GM08714 (cell line): ENCODE data around the gene ITGB3.

Experiments
- H3K4me3 ChIP-seq: fragments of 200-500 bp; sonication (Bioruptor generic); 2 replicates; pipeline ENCODE4 v1.5.1; 2014; ENCODE audit warnings: mild to moderate bottlenecking, low read length, inconsistent platforms
- ZNF274 ChIP-seq: IDR thresholded peaks from 2 replicates; pipeline ENCODE4 v1.6.1; 2012; ENCODE audit warnings: mild to moderate bottlenecking, low read depth, low read length

Gene ITGB3

DNA sequence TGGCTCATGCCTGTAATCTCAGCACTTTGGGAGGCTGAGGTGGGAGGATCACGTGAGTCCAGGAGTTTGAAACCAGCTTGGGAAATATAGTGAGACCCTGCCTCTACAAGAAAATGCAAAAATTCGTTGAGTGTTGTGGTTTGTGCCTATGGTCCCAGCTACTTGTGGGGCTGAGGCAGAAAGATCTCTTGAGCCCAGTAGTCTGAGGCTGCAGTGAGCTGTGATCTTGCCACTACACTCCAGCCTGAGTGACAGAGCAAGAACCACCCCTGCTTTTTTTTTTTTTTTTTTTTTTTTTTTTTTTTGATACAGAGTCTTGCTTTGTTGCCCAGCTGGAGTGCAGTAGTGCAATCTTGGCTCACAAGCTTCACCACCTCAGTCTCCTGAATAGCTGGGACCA lies 34.0 kb downstream of the ITGB3 start:
- H3K4me3 ChIP-seq: no peak overlapping the region
- TF ChIP-seq ZNF274: no peak

DNA sequence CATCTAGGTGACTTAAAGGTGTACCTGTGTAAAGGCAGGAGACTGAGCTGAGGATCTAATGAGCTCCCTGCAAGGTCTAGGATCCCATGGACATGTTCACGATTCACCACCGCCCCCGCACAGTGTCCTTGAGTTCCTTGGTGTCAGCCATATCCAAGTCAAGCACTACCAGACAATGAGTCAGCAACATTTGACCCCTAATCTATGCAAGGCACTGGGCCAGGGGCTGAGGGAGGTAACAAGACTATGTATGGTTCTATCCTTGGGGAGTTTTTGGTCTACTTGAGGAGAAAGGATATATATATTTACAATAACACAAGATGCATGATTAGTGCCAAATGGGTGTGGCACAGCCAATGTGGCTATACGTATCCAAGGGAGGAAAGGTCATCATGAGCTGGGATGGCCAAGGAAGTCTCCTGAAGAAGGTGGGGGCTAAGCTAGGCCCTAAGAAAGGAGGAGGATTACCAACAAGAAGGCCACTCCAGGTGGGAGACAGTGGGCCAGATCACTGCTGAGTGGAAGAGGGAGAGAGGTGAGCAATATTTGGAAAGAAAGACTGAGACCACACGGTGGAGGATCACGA lies 35.0 kb downstream of the ITGB3 start:
- no peak for TF ChIP-seq ZNF274
- no peak overlapping the region for H3K4me3 ChIP-seq

DNA sequence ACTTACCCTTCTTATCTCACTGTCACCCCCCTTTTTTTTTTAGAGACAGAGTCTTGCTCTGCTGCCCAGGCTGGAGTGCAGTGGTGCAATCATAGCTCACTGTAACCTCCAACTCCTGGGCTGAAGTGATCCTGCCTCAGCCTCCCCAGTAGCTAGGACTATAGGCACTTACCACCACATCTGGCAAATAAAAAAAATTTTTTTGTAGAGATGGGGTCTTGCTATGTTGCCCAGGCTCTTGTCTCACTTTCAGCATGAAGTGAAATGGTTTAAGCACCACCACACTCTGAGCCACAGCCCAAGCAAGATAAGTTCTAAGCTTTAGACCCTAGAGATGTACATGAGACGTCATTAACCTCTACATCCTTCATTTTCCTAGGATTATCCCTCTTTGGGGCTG lies 35.7 kb downstream of the ITGB3 start:
- TF ChIP-seq ZNF274: no peak
- H3K4me3 ChIP-seq: no peak overlapping the region

DNA sequence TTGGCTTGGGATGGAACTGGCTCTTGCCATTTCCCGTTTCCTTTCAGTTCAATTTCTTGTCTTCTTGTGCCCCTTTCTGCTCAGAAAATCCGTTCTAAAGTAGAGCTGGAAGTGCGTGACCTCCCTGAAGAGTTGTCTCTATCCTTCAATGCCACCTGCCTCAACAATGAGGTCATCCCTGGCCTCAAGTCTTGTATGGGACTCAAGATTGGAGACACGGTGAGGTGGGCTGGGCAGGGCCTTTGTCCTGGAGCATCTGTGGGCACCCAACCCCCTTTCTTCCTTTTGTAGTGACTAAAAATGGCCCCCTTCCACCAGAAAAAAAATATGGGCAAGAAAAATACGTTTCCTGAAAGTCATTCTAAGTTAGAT lies 37.2 kb downstream of the ITGB3 start:
- TF ChIP-seq ZNF274: no peak

DNA sequence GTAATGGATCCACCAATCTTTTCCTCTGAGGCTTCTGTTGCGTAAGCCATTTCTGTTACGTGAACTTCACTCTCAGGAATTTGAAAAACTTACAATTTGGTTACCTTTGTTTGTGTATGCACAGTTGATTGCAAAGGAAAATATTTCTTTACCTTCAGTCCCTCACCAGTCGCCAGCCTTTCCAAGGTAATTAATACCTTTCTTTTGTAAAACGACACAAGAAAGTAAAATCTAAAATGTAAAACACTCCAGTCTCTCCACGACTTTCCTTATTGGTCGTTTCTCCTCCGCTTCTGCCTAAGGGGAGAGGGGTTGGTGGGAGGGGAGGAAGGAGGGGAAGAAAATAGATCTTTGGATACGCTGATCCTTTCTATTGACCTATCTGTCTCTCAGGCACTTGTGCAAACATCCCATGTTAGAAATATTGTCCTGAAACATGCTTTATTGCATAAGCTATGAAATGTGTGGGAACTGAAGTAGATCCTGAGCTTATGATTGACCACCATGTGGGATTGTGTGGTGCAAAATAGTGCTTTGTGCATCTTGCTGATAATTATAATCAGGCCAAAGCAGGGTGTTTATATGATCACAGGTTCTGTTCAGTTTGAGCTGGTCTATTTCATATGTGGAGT lies 37.7 kb downstream of the ITGB3 start:
- no peak overlapping the region for H3K4me3 ChIP-seq
- no peak for TF ChIP-seq ZNF274

More for the DNA sequence above, 37.2 kb downstream of the ITGB3 start:
- H3K4me3 ChIP-seq: no peak overlapping the region

DNA sequence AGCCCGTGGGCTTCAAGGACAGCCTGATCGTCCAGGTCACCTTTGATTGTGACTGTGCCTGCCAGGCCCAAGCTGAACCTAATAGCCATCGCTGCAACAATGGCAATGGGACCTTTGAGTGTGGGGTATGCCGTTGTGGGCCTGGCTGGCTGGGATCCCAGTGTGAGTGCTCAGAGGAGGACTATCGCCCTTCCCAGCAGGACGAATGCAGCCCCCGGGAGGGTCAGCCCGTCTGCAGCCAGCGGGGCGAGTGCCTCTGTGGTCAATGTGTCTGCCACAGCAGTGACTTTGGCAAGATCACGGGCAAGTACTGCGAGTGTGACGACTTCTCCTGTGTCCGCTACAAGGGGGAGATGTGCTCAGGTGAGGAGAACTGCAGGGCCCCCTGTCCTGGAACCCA lies 38.6 kb downstream of the ITGB3 start:
- TF ChIP-seq ZNF274: no peak
- no peak overlapping the region for H3K4me3 ChIP-seq

DNA sequence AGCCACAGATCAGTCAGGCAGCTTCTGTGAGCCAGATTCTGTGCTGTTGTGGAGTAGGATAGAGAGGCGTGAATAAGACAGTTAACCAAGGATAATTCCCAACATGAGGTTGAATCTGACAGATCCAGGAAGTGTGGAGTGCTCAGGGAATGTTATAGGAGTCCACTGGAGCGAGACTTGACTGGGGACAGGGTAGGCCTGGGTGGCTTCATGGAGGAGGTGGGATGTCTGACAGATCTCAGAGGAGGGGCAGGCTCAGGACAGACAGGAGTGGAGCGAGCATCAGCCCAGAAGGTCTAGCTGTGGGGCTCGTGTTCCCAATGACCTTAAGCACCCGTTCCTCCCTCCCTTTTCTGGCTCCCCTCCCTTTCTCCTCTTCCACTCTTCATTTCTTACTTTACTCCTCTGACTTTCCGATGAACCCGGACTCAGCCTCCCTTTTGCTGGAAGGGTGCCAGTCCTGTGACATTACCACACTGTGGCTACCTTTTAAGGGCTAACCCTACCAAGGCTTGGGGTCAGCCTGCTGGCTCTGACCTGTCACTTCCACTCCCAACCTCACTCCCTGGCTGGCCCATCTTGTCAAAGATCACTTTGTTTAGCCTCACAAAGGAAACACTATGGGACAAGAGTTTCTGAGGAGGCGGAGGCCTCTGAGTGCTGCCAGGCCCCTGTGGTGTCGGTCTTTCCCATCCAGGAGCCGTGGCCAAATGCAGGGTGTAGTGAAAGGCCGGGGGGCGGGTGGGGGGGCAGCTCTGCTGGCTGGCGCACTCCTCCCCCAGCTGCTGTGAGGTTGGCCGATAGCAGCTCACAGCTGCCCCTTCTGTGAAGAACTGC lies 41.6 kb downstream of the ITGB3 start:
- TF ChIP-seq ZNF274: no peak
- no peak overlapping the region for H3K4me3 ChIP-seq

DNA sequence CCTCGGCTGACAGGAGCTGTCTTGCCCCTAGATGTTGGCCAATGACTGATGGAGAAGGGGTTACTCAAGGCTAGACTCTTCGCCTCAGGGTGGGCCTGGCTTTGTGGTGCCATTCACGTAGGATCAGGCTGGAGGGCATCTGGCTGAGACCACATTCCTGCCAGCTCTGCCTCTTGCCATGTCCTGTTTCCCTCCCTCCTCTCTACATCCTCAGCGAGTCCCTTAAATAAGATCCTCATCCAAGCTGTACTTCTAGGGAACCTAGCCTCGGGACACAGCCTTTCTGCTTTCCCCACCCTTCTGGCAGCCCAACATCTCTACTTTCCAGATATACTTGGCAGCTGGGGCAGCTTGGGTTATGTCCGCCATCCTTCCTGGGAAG lies 42.2 kb downstream of the ITGB3 start:
- no peak overlapping the region for H3K4me3 ChIP-seq
- TF ChIP-seq ZNF274: no peak

DNA sequence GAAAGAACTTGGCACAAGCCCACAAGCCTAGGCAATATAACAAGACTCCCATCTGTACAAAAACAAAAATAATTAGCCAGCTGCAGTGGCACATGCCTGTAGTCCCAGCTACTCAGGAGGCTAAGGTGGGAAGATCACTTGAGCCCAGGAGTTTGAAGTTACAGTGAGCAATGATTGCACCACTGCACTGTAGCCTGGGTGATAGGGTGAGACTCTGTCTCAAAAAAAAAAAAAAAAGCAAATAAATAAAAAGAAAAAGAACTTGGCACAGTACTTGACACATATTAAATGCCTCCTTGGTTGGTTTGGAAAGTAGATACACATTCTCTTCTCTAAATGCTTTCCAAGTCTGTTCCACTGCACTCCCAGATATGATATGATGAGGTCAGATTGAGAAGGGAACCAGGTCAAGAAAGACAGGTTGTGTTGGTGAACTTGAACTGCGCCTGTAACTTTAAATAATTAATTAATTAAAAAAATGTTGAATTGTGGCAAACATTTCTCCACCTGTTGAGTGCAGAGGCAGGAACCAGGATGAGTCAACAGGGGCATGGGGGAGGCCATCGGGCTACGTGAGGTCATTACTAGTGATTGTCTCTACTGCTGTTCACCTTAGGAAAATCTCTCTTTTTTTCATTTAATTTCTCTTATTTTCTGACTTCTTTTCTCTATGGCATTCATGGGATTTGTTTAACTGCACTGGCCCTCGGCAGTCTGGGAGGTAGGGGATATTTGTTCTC lies 44.2 kb downstream of the ITGB3 start:
- no peak for TF ChIP-seq ZNF274
- no peak overlapping the region for H3K4me3 ChIP-seq

DNA sequence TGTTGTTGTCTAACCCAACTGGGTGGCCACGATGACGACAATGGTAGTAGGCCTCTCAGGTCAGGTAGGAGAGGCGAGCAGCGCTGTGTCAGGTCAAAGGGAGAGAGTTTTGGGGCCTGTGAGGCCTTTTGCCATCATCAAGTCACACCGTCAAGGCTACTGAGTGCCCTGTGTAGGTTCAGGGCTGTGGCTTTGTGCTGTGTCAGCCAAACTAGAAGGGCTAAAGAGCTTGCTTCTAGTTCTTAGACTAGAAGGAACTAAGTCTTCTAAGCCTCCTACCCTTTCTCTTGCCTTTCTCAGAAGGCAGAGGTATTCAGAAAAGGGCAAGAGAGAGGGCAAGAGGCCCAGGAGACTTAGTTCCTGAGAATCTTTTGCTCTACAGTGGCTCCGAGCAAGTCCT lies 45.1 kb downstream of the ITGB3 start:
- no peak for TF ChIP-seq ZNF274
- H3K4me3 ChIP-seq: no peak overlapping the region

DNA sequence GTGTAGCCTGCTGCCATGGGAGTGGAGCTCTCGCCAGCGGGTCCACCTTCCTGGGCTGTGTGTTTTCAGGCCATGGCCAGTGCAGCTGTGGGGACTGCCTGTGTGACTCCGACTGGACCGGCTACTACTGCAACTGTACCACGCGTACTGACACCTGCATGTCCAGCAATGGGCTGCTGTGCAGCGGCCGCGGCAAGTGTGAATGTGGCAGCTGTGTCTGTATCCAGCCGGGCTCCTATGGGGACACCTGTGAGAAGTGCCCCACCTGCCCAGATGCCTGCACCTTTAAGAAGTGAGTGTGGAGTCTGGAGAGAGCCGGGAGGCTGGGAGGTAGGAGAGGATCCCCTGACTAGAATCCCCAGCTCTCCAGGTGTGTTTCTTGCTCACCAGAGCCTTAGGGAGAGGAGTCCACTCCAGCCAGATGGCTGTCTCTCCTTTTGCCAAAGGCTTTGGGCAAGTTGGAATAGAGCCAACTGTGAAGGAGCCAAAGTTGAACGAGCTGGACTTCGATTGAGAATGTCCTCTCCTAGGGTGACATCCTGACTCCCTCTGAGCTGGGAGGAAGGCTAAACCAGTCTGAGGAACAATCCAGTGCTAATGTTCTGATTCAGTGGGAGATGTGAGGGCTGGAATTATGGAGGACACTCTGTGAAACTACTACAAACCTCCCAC lies 45.7 kb downstream of the ITGB3 start:
- H3K4me3 ChIP-seq: no peak overlapping the region
- no peak for TF ChIP-seq ZNF274

DNA sequence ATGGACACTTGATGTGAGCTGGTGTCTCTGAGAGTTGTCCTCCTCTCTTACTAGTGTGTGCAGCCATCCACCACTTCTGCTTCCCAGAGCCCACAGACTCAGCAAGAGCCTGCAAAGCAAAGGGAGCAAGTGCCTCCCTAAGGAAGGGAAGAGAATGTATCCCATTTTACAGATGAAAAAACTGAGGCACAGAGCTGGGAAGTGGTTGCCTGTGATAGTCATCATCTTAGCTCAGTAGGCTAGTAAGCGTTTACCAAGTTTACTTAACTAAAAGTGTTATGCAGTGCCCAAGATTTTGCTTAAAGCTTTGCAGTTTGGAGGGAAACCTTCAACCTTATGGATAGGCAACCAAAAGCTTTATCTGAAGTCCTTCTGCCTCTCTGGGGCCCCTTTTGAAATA lies 47.1 kb downstream of the ITGB3 start:
- TF ChIP-seq ZNF274: no peak
- H3K4me3 ChIP-seq: no peak overlapping the region

DNA sequence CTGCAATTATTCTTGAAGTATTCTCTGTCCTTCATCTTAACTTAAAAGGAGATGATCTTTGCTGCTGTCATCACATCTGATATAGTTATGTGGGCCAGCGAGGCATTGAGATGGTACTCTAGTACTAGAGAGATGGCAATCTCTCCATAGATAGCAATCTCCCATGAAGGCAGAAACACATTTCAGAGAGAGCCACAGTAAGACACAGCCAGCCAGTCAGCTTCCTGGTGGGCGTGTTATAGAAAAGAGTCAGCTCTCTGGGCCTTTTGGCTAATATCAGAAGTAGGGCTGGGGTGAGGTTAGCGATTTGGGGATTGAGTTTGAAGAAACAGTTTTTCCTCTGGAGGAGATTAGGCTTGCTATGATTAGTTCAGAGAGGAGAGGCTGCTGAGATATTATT lies 47.5 kb downstream of the ITGB3 start:
- no peak for TF ChIP-seq ZNF274
- no peak overlapping the region for H3K4me3 ChIP-seq

DNA sequence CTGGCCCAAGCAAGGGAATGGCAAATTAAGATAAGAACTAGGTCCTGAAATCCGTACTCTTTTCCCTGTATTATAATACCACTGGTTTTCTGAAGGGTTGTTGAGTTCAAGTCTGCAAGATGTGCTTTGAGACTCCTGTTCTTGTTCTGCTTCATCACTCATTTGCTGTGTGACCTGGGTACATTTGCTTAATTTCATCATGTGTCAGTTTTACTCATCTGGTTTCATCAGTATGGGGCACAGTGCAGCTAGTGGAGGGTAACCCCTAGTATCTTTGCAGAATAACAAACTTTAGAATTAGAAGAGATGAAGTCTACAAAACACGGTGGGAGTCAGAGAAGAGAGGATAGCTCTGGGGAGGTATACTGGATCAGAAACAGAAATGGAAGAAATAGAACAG lies 48.2 kb downstream of the ITGB3 start:
- no peak overlapping the region for H3K4me3 ChIP-seq

More for the DNA sequence above, 48.2 kb downstream of the ITGB3 start:
- no peak for TF ChIP-seq ZNF274
